ENCODE data around the gene SASH1.

Gene SASH1

GRCh38 chr6:148396926-148397325, 54.3 kb downstream of the SASH1 start:
- DNase-seq (ENCODE audit: low read depth, low spot score) = no peak
- H3K27ac ChIP-seq = no peak overlapping the region

DNA sequence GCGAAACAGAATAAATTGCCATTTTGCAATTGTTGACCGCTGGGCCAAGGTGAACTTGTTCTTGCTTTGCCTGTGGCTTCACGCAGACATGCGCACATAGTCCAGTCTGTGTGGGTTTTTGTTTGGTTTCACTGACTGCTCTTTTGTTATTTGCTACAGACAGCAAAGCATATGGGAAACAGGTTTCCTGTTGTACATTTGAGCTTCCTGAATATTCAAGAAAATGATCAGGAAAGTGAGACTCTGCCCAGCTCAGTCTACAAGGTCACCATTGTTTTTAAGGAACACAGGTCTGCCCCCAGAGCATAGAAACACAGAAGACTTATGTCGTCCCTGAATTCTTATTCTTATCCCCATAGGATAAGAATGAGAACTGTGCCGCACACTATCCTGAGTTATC, 55.6 kb downstream of the SASH1 start:
- no peak for DNase-seq (ENCODE audit: low read depth, low spot score)
- H3K27ac ChIP-seq = no peak overlapping the region

GRCh38 chr6:148398678-148399077, 56.0 kb downstream of the SASH1 start:
- DNase-seq (ENCODE audit: low read depth, low spot score) = no peak
- H3K27ac ChIP-seq = no peak overlapping the region

GRCh38 chr6:148401571-148401970, 58.9 kb downstream of the SASH1 start:
- DNase-seq (ENCODE audit: low read depth, low spot score) = no peak
- no peak overlapping the region for H3K27ac ChIP-seq

DNA sequence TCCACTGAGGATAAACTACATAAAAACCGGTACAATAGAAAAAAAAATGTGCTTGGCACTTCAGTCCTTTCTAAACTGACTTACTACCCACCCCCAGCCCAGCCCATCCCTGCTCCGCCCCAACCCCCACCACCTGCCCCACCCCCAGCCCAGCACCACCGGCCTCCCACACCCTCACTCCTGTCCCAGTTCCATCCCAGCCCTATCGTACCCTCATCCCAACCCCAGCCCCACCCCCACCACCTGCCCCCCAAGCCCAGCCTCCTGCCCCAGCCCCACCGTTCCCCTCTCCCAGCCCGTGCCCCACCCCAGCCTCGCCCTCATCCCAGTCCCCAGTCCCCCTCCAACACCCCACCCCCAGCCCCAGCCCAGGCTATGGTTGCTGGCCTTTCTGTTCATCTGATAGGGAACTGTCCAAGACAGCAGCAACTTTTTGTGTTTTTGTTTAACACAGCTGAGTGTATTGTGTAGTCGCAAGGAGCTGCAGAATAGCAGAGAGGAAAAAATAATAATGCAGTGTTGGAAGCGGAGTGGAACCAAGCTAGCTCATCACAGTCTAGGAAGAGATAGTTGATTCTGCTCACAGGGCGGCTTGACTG, 61.9 kb downstream of the SASH1 start:
- no peak for DNase-seq (ENCODE audit: low read depth, low spot score)
- H3K27ac ChIP-seq = peak overlapping the region; percentile 46

DNA sequence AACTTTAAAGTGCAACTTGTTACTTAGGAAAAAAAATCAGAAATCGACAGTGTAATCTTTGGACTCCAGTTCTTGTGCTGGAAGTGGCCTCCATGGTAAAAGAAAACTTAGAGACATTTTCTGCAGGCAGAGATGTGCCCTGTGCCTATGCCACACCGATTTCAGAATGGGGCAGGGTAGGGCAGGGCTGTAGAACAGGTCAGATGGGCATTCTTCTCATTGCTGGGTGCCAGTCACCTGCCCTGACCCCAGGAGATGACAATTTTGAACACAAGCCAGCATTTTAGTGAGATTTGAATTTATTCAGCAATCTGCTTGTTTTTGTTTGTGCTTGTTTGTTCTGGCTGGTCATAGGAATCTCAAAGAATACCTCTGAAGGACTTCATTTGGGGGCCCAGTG, 63.3 kb downstream of the SASH1 start:
- H3K27ac ChIP-seq = peak overlapping the region; percentile 46

GRCh38 chr6:148406579-148407371, 64.1 kb downstream of the SASH1 start:
- DNase-seq (ENCODE audit: low read depth, low spot score) = no peak
- H3K27ac ChIP-seq = peak overlapping the region; percentile 46

More for the DNA sequence above, 63.3 kb downstream of the SASH1 start:
- DNase-seq (ENCODE audit: low read depth, low spot score) = no peak

DNA sequence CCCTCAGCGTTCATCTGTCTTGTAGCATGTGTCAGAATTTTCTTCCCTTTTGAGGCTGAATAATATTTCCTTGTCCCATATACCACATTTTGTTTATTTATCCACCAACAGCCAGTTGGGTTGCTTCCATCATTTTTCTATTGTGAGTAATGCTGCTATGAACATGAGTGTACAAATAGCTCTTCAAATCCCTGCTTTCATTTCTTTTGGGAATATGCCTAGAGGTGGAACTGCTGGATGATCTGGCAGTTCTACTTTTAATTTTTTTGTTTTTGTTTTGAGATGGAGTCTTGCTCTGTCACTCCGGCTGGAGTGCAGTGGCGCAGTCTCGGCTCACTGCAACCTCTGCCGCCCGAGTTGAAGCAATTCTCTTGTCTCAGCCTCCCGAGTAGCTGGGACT, 64.7 kb downstream of the SASH1 start:
- H3K27ac ChIP-seq = peak overlapping the region; percentile 46
- peak; percentile 43 for DNase-seq (ENCODE audit: low read depth, low spot score)

- DNase-seq (ENCODE audit: low read depth, low spot score) = no peak
- no peak overlapping the region for H3K27ac ChIP-seq
Observed at GRCh38 chr6:148413321-148414091, 70.9 kb downstream of the SASH1 start.

- H3K27ac ChIP-seq = no peak overlapping the region
- DNase-seq (ENCODE audit: low read depth, low spot score) = no peak
Observed at GRCh38 chr6:148414092-148414489, 71.5 kb downstream of the SASH1 start.

DNA sequence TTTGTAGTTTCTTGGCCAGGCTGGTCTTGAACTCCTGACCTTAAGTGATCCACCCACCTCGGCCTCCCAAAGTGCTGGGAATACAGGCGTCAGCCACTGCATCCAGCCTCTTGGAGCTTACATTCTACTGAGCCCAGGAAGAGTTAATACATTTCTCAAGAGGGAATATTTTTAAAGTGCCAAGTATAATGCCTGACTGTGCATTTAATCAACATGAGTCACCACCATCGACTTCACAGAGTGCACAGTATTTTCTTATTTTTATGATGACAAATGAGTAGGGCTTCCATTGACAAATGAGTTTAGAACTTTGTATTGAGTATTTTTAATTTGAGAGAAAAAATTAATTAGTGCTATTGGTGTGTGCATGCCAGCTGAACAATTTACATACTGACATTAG, 72.2 kb downstream of the SASH1 start:
- peak overlapping the region; percentile 30 for H3K27ac ChIP-seq
- DNase-seq (ENCODE audit: low read depth, low spot score) = no peak

GRCh38 chr6:148415511-148416260, 73.0 kb downstream of the SASH1 start:
- DNase-seq (ENCODE audit: low read depth, low spot score) = no peak
- peak overlapping the region; percentile 30 for H3K27ac ChIP-seq

DNA sequence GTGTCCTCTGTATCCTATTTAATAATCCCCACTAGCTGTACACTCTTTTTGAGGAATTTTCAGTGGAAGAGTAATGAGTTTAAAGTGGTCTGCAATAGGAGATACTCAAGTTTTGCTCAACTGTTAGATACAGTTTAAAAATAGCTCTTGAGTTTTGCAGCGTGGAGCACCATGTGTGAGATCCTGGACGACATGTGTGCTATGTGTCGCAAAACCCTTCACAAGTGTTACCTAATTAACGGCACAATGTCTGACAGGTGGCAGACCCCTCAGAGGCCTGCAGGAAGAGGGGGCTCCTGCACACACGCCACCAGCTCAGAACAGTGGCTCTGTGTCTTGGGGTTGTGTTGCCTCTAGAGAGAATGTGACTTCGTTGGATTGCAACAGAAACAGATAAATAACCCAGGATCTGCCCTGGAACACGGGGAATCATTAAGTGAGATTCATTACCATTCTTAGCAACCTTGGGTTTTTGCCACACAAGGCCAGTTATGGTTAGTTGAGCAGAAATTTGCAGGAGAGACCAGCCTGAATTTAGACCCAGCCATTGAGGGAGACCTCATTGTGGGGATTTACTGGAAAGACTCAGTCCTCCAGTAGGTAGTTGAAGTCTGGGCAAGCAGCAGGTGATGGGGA, 73.8 kb downstream of the SASH1 start:
- DNase-seq (ENCODE audit: low read depth, low spot score) = no peak
- H3K27ac ChIP-seq = no peak overlapping the region

DNA sequence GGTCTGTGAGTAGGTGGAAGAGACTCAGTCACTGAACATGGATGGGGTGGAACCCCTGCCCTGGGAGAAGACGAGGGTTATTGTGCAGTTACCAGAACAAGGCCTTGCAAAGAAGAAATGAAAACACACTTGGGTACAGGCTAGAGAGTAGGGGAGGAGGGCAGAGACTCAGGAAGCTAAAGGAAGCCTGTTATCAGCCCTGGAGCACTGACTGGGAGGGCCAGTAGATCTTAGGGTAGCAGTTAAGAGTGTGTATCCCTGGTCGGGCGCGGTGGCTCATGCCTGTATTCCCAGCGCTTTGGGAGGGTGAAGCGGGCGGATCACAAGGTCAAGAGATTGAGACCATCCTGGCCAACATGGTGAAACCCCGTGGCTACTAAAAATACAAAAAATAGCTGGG, 74.4 kb downstream of the SASH1 start:
- no peak overlapping the region for H3K27ac ChIP-seq
- DNase-seq (ENCODE audit: low read depth, low spot score) = no peak

DNA sequence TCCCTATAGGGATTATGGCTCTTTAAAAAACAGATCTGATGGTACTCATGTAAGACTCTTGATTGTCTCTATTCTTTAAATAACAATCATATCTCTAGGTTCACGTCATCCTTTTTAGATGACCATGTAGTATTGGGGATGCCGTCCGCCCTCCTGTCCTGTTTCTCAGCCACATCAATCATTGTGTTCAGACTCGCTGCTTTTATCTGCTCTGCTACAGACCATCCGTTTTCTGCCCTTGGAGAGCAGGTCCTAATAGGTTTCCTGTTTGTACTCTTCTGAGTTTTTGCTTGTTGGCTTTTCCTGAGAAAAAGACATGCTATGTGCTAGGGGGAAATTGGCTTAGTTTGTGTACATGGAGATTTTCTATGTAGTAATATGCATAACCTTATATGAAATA, 76.8 kb downstream of the SASH1 start:
- no peak for DNase-seq (ENCODE audit: low read depth, low spot score)
- H3K27ac ChIP-seq = no peak overlapping the region

DNA sequence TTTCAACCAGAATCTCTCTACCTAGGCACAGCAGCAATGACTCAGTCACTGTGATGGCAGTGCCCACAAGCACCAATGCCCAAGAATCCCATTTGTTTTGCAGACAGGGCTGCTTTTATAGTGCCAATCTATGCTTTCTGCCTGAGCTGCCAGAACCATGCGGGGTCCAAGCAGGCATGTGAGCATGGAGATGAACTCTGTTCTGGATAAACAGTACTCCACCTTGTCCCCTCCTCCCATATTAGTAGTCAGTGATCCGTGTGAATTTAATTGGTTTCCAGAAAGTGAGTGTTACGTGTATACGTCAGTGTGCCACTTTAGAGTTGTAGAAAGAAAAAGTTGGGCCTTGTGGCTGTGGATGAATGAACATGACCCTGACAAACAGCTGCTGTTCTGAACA, 79.4 kb downstream of the SASH1 start:
- no peak for DNase-seq (ENCODE audit: low read depth, low spot score)
- no peak overlapping the region for H3K27ac ChIP-seq

DNA sequence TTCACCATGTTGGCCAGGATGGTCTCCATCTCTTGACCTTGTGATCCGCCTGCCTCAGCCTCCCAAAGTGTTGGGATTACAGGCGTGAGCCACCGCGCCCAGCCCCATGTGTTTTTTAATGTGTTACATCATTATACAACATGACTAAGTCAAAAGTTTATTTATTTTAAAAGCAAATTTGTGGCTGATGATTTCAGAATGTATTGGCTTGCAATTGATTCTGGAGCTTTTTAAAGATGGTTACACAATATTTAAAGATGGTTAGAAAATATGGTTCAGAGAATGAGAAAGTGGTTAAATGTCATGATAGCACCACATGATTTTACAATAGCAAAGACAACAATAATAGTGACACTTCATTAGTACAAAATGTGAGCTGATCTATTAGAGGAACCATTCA, 80.5 kb downstream of the SASH1 start:
- DNase-seq (ENCODE audit: low read depth, low spot score) = no peak
- H3K27ac ChIP-seq = no peak overlapping the region

- no peak overlapping the region for H3K27ac ChIP-seq
- DNase-seq (ENCODE audit: low read depth, low spot score) = no peak
Observed at GRCh38 chr6:148423601-148424270, 81.1 kb downstream of the SASH1 start.

GRCh38 chr6:148425443-148425842, 82.8 kb downstream of the SASH1 start:
- no peak overlapping the region for H3K27ac ChIP-seq
- no peak for DNase-seq (ENCODE audit: low read depth, low spot score)

Measured in epithelial cell of prostate (primary cell).